Neuronal stem cell (in vitro differentiated cells): Measurements from ENCODE around the gene CD27.

Experiments used
- DNase-seq: peaks from one replicate; pipeline ENCODE4 v3.0.0-alpha.2; 2013; ENCODE audit warnings: low spot score
- H2AFZ ChIP-seq: one replicate; pipeline ENCODE4 v1.6.1; 2013; ENCODE audit warnings: mild to moderate bottlenecking, low read length, inconsistent platforms
- H2AK5ac ChIP-seq: 2 replicates; pipeline ENCODE4 v1.6.1; 2013; ENCODE audit warnings: low read depth, mild to moderate bottlenecking, inconsistent platforms, low read length, moderate library complexity, mixed read lengths
- H2BK120ac ChIP-seq: 2 replicates; pipeline ENCODE4 v1.6.1; 2013; ENCODE audit warnings: low read depth, mild to moderate bottlenecking, inconsistent platforms, low read length, moderate library complexity, mixed read lengths
- H2BK12ac ChIP-seq: one replicate; pipeline ENCODE4 v1.6.1; 2013; ENCODE audit warnings: low read length, inconsistent platforms
- H2BK15ac ChIP-seq: 2 replicates; pipeline ENCODE4 v1.6.1; 2013; ENCODE audit warnings: mild to moderate bottlenecking, low read length, inconsistent platforms, mixed read lengths
- H2BK5ac ChIP-seq: one replicate; pipeline ENCODE4 v1.6.1; 2013; ENCODE audit warnings: inconsistent platforms, mild to moderate bottlenecking, low read length, moderate library complexity
- H3K14ac ChIP-seq: one replicate; pipeline ENCODE4 v1.6.1; 2013; ENCODE audit warnings: low read length, inconsistent platforms
- H3K18ac ChIP-seq: 2 replicates; pipeline ENCODE4 v1.6.1; 2013; ENCODE audit warnings: low read length, inconsistent platforms
- H3K23ac ChIP-seq: 2 replicates; pipeline ENCODE4 v1.6.1; 2013; ENCODE audit warnings: low read depth, mild to moderate bottlenecking, mixed read lengths, low read length, inconsistent platforms; ENCODE audit not compliant: poor library complexity
- H3K27ac ChIP-seq: replicated peaks from 3 replicates; pipeline ENCODE4 v1.5.1; 2013; ENCODE audit warnings: low read length, inconsistent platforms
- H3K27me3 ChIP-seq, 3 experiments: 2 replicates each; pipeline ENCODE4 v1.6.1; 2013; ENCODE audit warnings: low read length in 3 of 3, mild to moderate bottlenecking in 2 of 3, inconsistent platforms in 1 of 3, low read depth in 1 of 3, mixed read lengths in 1 of 3, moderate library complexity in 1 of 3; ENCODE audit not compliant: control insufficient read depth in 3 of 3, insufficient read depth in 3 of 3
- H3K36me3 ChIP-seq, 2 donors: replicated peaks in 1 of 2; 2 replicates each; pipeline ENCODE4 v1.6.1; 2013; ENCODE audit warnings: low read length in 2 of 2; ENCODE audit not compliant: control insufficient read depth in 2 of 2, insufficient read depth in 2 of 2
- H3K4ac ChIP-seq: 2 replicates; pipeline ENCODE4 v1.6.1; 2013; ENCODE audit warnings: inconsistent platforms, mild to moderate bottlenecking, low read length, moderate library complexity
- H3K4me1 ChIP-seq, 2 donors: 1 replicate in 1 of 2; 2 replicates in 1 of 2; pipeline ENCODE4 v1.6.1; 2013; ENCODE audit warnings: low read length in 2 of 2, low read depth in 1 of 2; ENCODE audit not compliant: control insufficient read depth in 2 of 2, insufficient read depth in 1 of 2
- H3K4me2 ChIP-seq: one replicate; pipeline ENCODE4 v1.6.1; 2013; ENCODE audit warnings: mild to moderate bottlenecking, low read length, inconsistent platforms; ENCODE audit not compliant: insufficient read depth, poor library complexity, severe bottlenecking
- H3K4me3 ChIP-seq, 2 donors: 2 replicates each; pipeline ENCODE4 v1.5.1; 2013; ENCODE audit warnings: low read length in 2 of 2, mild to moderate bottlenecking in 2 of 2, inconsistent platforms in 1 of 2, moderate library complexity in 1 of 2
- H3K79me1 ChIP-seq: one replicate; pipeline ENCODE4 v1.6.1; 2013; ENCODE audit warnings: low read depth, mild to moderate bottlenecking, inconsistent platforms, low read length, moderate library complexity
- H3K9ac ChIP-seq: one replicate; pipeline ENCODE4 v1.6.1; 2013; ENCODE audit warnings: mild to moderate bottlenecking, low read depth, low read length, inconsistent platforms; ENCODE audit not compliant: poor library complexity
- H3K9me3 ChIP-seq, 2 donors: replicated peaks in 1 of 2; 2 replicates each; pipeline versions ENCODE3 to v1.6.1; 2013; ENCODE audit warnings: low read length in 2 of 2, mild to moderate bottlenecking in 2 of 2, inconsistent platforms in 1 of 2, low read depth in 1 of 2, mixed read lengths in 1 of 2, moderate library complexity in 1 of 2; ENCODE audit not compliant: control insufficient read depth in 2 of 2, insufficient read depth in 1 of 2
- H4K8ac ChIP-seq: one replicate; pipeline ENCODE4 v1.6.1; 2013; ENCODE audit warnings: low read depth, mild to moderate bottlenecking, inconsistent platforms, low read length, moderate library complexity
- H4K91ac ChIP-seq: one replicate; pipeline ENCODE4 v1.6.1; 2013; ENCODE audit warnings: low read length, low read depth, mild to moderate bottlenecking, inconsistent platforms; ENCODE audit not compliant: poor library complexity
- WGBS, 2 donors: extraction: QIAGEN DNeasy Blood & Tissue Kit; methylation state at CpG; one replicate each; pipeline ENCODE4 v1.1.7; 2013; ENCODE audit warnings: missing lambda C conversion rate in 2 of 2, mixed read lengths in 1 of 2; ENCODE audit not compliant: insufficient read length in 2 of 2, insufficient replicate concordance in 1 of 2; ENCODE audit errors: extremely low coverage in 2 of 2; 5-methylcytosine and 5-hydroxymethylcytosine counted together

The CD27 gene

GRCh38 chr12:6500466-6500865 is 55.7 kb downstream of the CD27 start:
- Histone ChIP-seq H3K27ac (no peak overlapping the region), H3K9me3 (no peaks in the 10 kb centered on the region)

More at GRCh38 chr12:6500466-6500865, 55.7 kb downstream of the CD27 start:
- H2BK5ac ChIP-seq, result no peak overlapping the region
- no peak overlapping the region for H2AK5ac ChIP-seq
- no peaks in the 10 kb centered on the region for H3K27me3 ChIP-seq
- no peak overlapping the region for H3K14ac ChIP-seq
- no peak overlapping the region for H2BK15ac ChIP-seq
- peaks cover 23 to 97% of the 10 kb centered on the region in 2 donors for H3K36me3 ChIP-seq
- no peak overlapping the region for H3K18ac ChIP-seq
- H3K23ac ChIP-seq, result no peak overlapping the region
- no peak overlapping the region for H2BK12ac ChIP-seq
- no peak overlapping the region for H3K4me2 ChIP-seq
- DNase-seq, result no peak
- H4K8ac ChIP-seq, result no peak overlapping the region
- H2AFZ ChIP-seq, result no peak overlapping the region
- peaks cover 2% of the 10 kb centered on the region for H3K79me1 ChIP-seq
- H3K4me3 ChIP-seq, result no peak overlapping the region
- no peak overlapping the region for H3K9ac ChIP-seq
- peaks cover 5 to 8% of the 10 kb centered on the region in 2 donors for H3K4me1 ChIP-seq
- no peak overlapping the region for H2BK120ac ChIP-seq
- H3K4ac ChIP-seq, result no peak overlapping the region
- no CpG with 5 or more reads among the region's 2 CpGs for WGBS, 2 donors
- H4K91ac ChIP-seq, result no peak overlapping the region
